Myometrial cell (primary cell): ENCODE results near the gene GALNT15. TPM values are rescaled to one million over a fixed set of nuclear protein-coding genes. Genes with fewer than 3 reads are reported as not detected.

Experiments used
- total RNA-seq: library from RNA; depleted of rRNA; stranded (reverse); fragments of >200 nt; gene quantifications from 2 replicates; pipeline ENCODE4 v1.2.3, GENCODE V29; 2015

GALNT15 gene
- total RNA-seq = 0.86 and 2.5 TPM in 2 replicates

GRCh38 chr3:16174389-16174788 is at the start of gene GALNT15:
Gene GALNT15, plus strand, starts transcription at chr3:16174680. Its CDS starts 472 bp downstream, at chr3:16175152.

GRCh38 chr3:16264708-16265454 is 90.4 kb downstream of the GALNT15 start, which contains the start of the genes DPH3 and OXNAD1:
Gene DPH3, minus strand, starts transcription at chr3:16264943. Its CDS starts 67 bp downstream, at chr3:16264876.
Gene OXNAD1, plus strand, starts transcription at chr3:16265212. Its CDS starts 5,741 bp downstream, at chr3:16270953.

Other genes starting within 250 kb of the GALNT15 start
- 16.4 and 20.7 TPM in 2 replicates for gene DPH3, start 90.3 kb downstream of the GALNT15 start, total RNA-seq
- 11.8 and 14.2 TPM in 2 replicates for gene OXNAD1, start 90.5 kb downstream of the GALNT15 start, total RNA-seq